Large intestine (tissue), 3 donors: ENCODE measurements around the gene JAKMIP2. TPM values are rescaled to one million over a fixed set of nuclear protein-coding genes. Genes with fewer than 3 reads are reported as not detected.

ENCODE experiments used
- DNase-seq, 2 donors: peaks; one replicate each; pipeline versions ENCODE4 v3.0.0 to v3.0.0-alpha.2; 2013
- H3K27ac ChIP-seq: one replicate; pipeline ENCODE4 v1.5.1; 2013; ENCODE audit warnings: low read length
- H3K27me3 ChIP-seq: 2 replicates; pipeline ENCODE4 v1.6.1; 2013; ENCODE audit warnings: low read length; ENCODE audit not compliant: control insufficient read depth, insufficient read depth
- H3K36me3 ChIP-seq: 2 replicates; pipeline ENCODE4 v1.6.1; 2013; ENCODE audit warnings: low read length; ENCODE audit not compliant: control insufficient read depth, insufficient read depth
- H3K4me1 ChIP-seq: one replicate; pipeline ENCODE4 v1.6.1; 2013; ENCODE audit warnings: low read length; ENCODE audit not compliant: control insufficient read depth, insufficient read depth
- H3K4me3 ChIP-seq: one replicate; pipeline ENCODE4 v1.5.1; 2013; ENCODE audit warnings: low read length
- H3K9me3 ChIP-seq: one replicate; pipeline ENCODE4 v1.6.1; 2013; ENCODE audit warnings: mild to moderate bottlenecking, low read depth, low read length, moderate library complexity; ENCODE audit not compliant: control insufficient read depth
- WGBS: methylation state at CpG from one replicate; pipeline ENCODE4 v1.1.5; 2013; ENCODE audit warnings: low lambda C conversion rate; ENCODE audit not compliant: insufficient coverage; 5-methylcytosine and 5-hydroxymethylcytosine counted together
- polyA plus RNA-seq: library from polyadenylated mRNA; unstranded; fragments of 120-200 nt; gene quantifications from one replicate; pipeline ENCODE4 v1.2.1, GENCODE V29; 2013

Gene JAKMIP2
- polyA plus RNA-seq, 1 donor: 3.1 TPM

DNA sequence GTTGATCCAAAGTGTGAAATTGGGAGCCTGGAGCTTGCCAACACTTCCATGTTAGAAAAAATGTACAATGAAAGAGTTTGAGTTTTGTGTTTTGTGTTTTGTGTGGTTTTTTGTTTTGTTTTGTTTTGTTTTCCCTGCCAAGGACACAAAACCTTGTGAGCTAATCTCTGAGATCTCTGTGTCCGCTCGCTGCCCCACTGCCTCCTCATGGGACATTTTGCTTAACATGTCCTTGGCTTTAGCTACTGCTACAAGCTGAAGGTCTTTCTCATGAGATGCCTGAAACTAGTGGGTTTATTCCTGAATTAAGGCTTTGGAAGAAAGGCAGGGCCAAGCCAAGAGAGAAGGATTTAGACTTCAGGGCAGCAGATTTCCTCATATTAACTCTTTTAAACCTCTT is 7.3 kb upstream of the JAKMIP2 start:
- H3K4me3 ChIP-seq: no peak overlapping the region
- WGBS: no CpG with 5 or more reads among the region's 2 CpGs

DNA sequence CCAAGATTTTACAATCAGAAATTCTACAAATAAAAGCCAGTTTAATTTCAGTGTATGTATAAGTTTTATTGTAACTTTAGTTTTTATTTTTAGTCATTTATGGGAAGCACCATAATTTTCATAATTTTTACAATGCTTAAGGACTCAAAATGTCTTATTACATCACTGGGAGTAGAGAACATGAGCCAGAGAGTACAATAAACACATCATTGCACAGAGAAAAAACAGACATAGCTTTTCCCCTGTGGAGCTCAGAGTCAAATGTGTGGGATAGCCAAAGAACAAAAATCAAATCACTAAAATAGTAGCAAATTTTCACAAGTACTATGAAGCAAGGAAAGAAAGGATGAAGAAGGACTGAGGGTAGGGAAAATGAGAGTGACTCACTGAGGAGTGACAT is 5.5 kb upstream of the JAKMIP2 start:
- Histone ChIP-seq H3K9me3 (no peaks in the 10 kb centered on the region), H3K4me3 (no peak overlapping the region), H3K27ac (no peak overlapping the region), H3K27me3 (peaks cover 2% of the 10 kb centered on the region), H3K36me3 (no peaks in the 10 kb centered on the region), H3K4me1 (no peaks in the 10 kb centered on the region)
- DNase-seq: no peak

More for the DNA sequence above, 7.3 kb upstream of the JAKMIP2 start:
- Histone ChIP-seq H3K27me3 (no peaks in the 10 kb centered on the region), H3K27ac (no peak overlapping the region), H3K36me3 (no peaks in the 10 kb centered on the region), H3K4me1 (no peaks in the 10 kb centered on the region), H3K9me3 (no peaks in the 10 kb centered on the region)
- no peak for DNase-seq

DNA sequence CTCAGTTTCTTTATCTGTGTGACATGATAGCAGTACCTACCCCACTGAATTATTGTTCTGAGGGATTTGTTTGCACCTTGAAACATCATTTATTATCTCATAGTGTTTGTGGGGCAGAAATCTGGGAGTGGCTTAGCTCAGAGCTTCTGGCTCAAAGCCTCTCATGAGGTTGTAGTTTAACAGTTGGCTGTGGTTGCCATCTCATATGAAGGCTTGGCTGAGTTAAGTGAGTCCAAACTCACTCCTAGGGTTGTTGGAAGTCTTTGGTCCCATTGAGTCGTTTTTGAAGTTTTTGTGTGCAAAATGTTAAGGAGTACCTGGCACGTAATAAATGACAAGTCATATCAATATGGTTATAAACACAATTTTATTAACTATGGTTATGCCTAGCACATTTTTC is 3.6 kb upstream of the JAKMIP2 start:
- no peak overlapping the region for H3K4me3 ChIP-seq
- no peaks in the 10 kb centered on the region for H3K9me3 ChIP-seq
- H3K36me3 ChIP-seq: no peaks in the 10 kb centered on the region
- no peaks in the 10 kb centered on the region for H3K4me1 ChIP-seq
- H3K27me3 ChIP-seq: peaks cover 8% of the 10 kb centered on the region
- no peak overlapping the region for H3K27ac ChIP-seq
- 100% methylated on average over 2 of the region's 2 CpGs for WGBS
- DNase-seq: no peak

- Histone ChIP-seq H3K27ac (no peak overlapping the region), H3K9me3 (no peaks in the 10 kb centered on the region), H3K4me1 (no peaks in the 10 kb centered on the region), H3K36me3 (no peaks in the 10 kb centered on the region), H3K4me3 (no peak overlapping the region), H3K27me3 (peaks cover 8% of the 10 kb centered on the region)
- WGBS: 60% methylated on average over 3 of the region's 8 CpGs
- DNase-seq: no peak
Observed at GRCh38 chr5:147784146-147784987, 1.8 kb upstream of the JAKMIP2 start.

GRCh38 chr5:147780924-147781573 is 1.5 kb downstream of the JAKMIP2 start:
- no CpG with 5 or more reads among the region's 5 CpGs for WGBS

GRCh38 chr5:147779694-147780093 is 2.8 kb downstream of the JAKMIP2 start:
- H3K9me3 ChIP-seq: no peaks in the 10 kb centered on the region
- no peaks in the 10 kb centered on the region for H3K36me3 ChIP-seq
- WGBS: 80% methylated on average over 1 of the region's 1 CpG
- no peak overlapping the region for H3K27ac ChIP-seq
- no peak for DNase-seq
- H3K27me3 ChIP-seq: peaks cover 8% of the 10 kb centered on the region
- no peak overlapping the region for H3K4me3 ChIP-seq
- H3K4me1 ChIP-seq: no peaks in the 10 kb centered on the region

More at GRCh38 chr5:147780924-147781573, 1.5 kb downstream of the JAKMIP2 start:
- H3K9me3 ChIP-seq: no peaks in the 10 kb centered on the region
- no peak overlapping the region for H3K27ac ChIP-seq
- H3K27me3 ChIP-seq: peaks cover 8% of the 10 kb centered on the region
- no peak overlapping the region for H3K4me3 ChIP-seq
- no peaks in the 10 kb centered on the region for H3K36me3 ChIP-seq
- no peak for DNase-seq
- no peaks in the 10 kb centered on the region for H3K4me1 ChIP-seq

- H3K4me3 ChIP-seq: no peak overlapping the region
- H3K9me3 ChIP-seq: no peaks in the 10 kb centered on the region
- no peak for DNase-seq
- peaks cover 1% of the 10 kb centered on the region for H3K27me3 ChIP-seq
- WGBS: 82% methylated on average over 3 of the region's 4 CpGs
- no peaks in the 10 kb centered on the region for H3K4me1 ChIP-seq
- H3K36me3 ChIP-seq: no peaks in the 10 kb centered on the region
- H3K27ac ChIP-seq: no peak overlapping the region
Observed at GRCh38 chr5:147776989-147777388, 5.5 kb downstream of the JAKMIP2 start.

GRCh38 chr5:147773587-147773986 is 8.9 kb downstream of the JAKMIP2 start:
- no CpG with 5 or more reads among the region's 2 CpGs for WGBS
- Histone ChIP-seq H3K36me3 (no peaks in the 10 kb centered on the region), H3K27ac (no peak overlapping the region), H3K4me3 (no peak overlapping the region), H3K9me3 (no peaks in the 10 kb centered on the region), H3K4me1 (no peaks in the 10 kb centered on the region), H3K27me3 (no peaks in the 10 kb centered on the region)
- DNase-seq: no peak

DNA sequence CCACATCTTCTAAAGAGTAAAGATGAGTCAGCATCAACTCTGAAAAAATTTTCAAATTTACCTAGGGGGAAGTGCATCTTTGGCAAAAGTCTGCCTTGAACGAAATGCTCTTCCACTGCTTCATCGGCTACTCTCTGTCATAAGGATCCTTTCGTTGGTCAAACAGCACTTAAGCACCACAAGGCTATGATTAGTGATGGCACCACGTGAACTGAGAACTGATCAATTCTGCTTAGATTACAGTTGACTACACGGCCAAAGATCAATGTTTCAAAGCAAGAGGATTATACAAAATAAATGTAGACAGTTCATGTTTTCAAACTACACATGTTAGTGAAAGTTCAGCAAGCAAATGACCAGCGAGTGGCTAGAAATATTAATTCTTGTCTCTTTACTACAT is 9.4 kb downstream of the JAKMIP2 start:
- Histone ChIP-seq H3K9me3 (no peaks in the 10 kb centered on the region), H3K27me3 (no peaks in the 10 kb centered on the region), H3K27ac (no peak overlapping the region), H3K4me3 (no peak overlapping the region), H3K36me3 (no peaks in the 10 kb centered on the region), H3K4me1 (no peaks in the 10 kb centered on the region)
- DNase-seq: no peak
- no CpG with 5 or more reads among the region's 6 CpGs for WGBS

- Histone ChIP-seq H3K9me3 (no peaks in the 10 kb centered on the region), H3K36me3 (no peaks in the 10 kb centered on the region), H3K27me3 (no peaks in the 10 kb centered on the region), H3K4me1 (no peaks in the 10 kb centered on the region), H3K4me3 (no peak overlapping the region), H3K27ac (no peak overlapping the region)
- no peak for DNase-seq
- 100% methylated on average over 1 of the region's 4 CpGs for WGBS
Observed at GRCh38 chr5:147767048-147767447, 15.5 kb downstream of the JAKMIP2 start.
